Measurements from ENCODE around the gene LRMDA.

DNA sequence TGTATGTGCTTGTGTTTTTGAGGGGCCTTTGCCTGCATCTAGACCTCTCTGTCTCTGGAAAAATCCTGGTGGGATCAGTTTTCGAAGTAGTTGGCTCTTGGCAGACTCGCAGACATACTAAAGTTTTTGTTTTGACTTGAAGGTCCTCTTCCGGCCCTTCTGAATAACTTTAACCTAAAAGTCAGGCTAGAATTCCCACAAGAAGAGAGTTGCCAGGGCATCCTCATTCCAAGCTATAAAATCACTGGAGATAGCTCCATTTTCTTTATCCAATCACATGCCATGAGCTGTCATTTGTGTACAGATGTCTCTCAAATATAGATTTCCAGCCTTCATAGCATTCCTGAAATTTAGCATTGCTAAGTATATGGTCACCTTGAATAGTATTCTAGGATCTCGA, 967.8 kb downstream of the LRMDA start:
- no peak for TF ChIP-seq EP300 (IDR thresholded peaks at IDR 0.05)
- TF ChIP-seq POLR2A (IDR thresholded peaks at IDR 0.05): no peak

Measured in tibial nerve (tissue), 3 donors.